Body of pancreas (tissue), 4 donors: Measurements from ENCODE around the gene VAV1.

ENCODE experiments used
- CTCF ChIP-seq, 7 experiments: fragments of 450-650 bp in 4 of 7; fragments of 200-600 bp in 3 of 7; sonication (generic) in 3 of 7; IDR thresholded peaks; one replicate each; pipeline ENCODE4 v1.5.1; 2016 to 2019; ENCODE audit warnings: antibody characterized with exemption in 7 of 7
- POLR2A ChIP-seq, 3 donors: fragments of 450-650 bp; IDR thresholded peaks; one replicate each; pipeline ENCODE4 v1.6.1; 2016; ENCODE audit warnings: antibody characterized with exemption in 3 of 3, mild to moderate bottlenecking in 2 of 3

- TF ChIP-seq CTCF (IDR thresholded peaks at IDR 0.05) (no peak), POLR2A (IDR thresholded peaks at IDR 0.05) (no peak)
These were observed 119.4 kb downstream of the VAV1 start for GRCh38 chr19:6891761-6892385.
